Measurements from ENCODE around the gene KIAA1958. TPM values are rescaled to one million over a fixed set of nuclear protein-coding genes. Genes with fewer than 3 reads are reported as not detected.
"Not testable (repeated sequence)": the region's sequence is repeated elsewhere in the genome, so short reads cannot be mapped to it uniquely, and the experiment has no call there.

KIAA1958 gene
- total and polyA plus RNA-seq, 8 donors: 10.5 to 15.6 (median 14.2) TPM

GRCh38 chr9:112670991-112671625 lies 184.5 kb downstream of the KIAA1958 start:
- intact Hi-C loops (cut with DNase I): no loop called here
- H3K27ac ChIP-seq: no peak overlapping the region
- DNase-seq: peak in 2 of 4 donors; percentile 10
- H3K36me3 ChIP-seq: no peaks in the 10 kb centered on the region
- ATAC-seq: no peak
- no peaks in the 10 kb centered on the region for H3K9me3 ChIP-seq
- no peaks in the 10 kb centered on the region for H3K4me1 ChIP-seq
- no peak for TF ChIP-seq CTCF (IDR thresholded peaks at IDR 0.05)
- H3K4me3 ChIP-seq: no peak overlapping the region
- no peaks in the 10 kb centered on the region for H3K27me3 ChIP-seq

GRCh38 chr9:112673221-112673620 lies 186.6 kb downstream of the KIAA1958 start:
- H3K36me3 ChIP-seq; H3K27ac ChIP-seq; H3K4me3 ChIP-seq; H3K27me3 ChIP-seq; ATAC-seq; H3K4me1 ChIP-seq; DNase-seq; intact Hi-C loops (cut with DNase I): not testable (repeated sequence)
- peaks cover 0 to 16% of the 10 kb centered on the region in 2 donors for H3K9me3 ChIP-seq

- peaks cover 0 to 25% of the 10 kb centered on the region in 2 donors for H3K9me3 ChIP-seq
- H3K27ac ChIP-seq: no peak overlapping the region
- ATAC-seq: no peak
- no peak overlapping the region for H3K4me3 ChIP-seq
- no peaks in the 10 kb centered on the region for H3K27me3 ChIP-seq
- intact Hi-C loops (cut with DNase I): no loop called here
- H3K4me1 ChIP-seq: no peaks in the 10 kb centered on the region
- no peaks in the 10 kb centered on the region for H3K36me3 ChIP-seq
- no peak for TF ChIP-seq CTCF (IDR thresholded peaks at IDR 0.05)
- DNase-seq: no peak
Measured at GRCh38 chr9:112677040-112677439, 190.4 kb downstream of the KIAA1958 start.

- no peak for DNase-seq
- Histone ChIP-seq H3K27ac (no peak overlapping the region), H3K4me3 (no peak overlapping the region), H3K36me3 (peaks cover 0 to 12% of the 10 kb centered on the region in 2 donors), H3K4me1 (no peaks in the 10 kb centered on the region), H3K27me3 (no peaks in the 10 kb centered on the region), H3K9me3 (peaks cover 0 to 25% of the 10 kb centered on the region in 2 donors)
- no peak for TF ChIP-seq CTCF (IDR thresholded peaks at IDR 0.05)
- intact Hi-C loops (cut with DNase I): no loop called here
- no peak for ATAC-seq
Measured at GRCh38 chr9:112680731-112681402, 194.2 kb downstream of the KIAA1958 start.

GRCh38 chr9:112689161-112689740 lies 202.6 kb downstream of the KIAA1958 start:
- DNase-seq (no peak), ATAC-seq (no peak)
- Histone ChIP-seq H3K9me3 (no peaks in the 10 kb centered on the region), H3K36me3 (peaks cover 0 to 95% of the 10 kb centered on the region in 2 donors), H3K4me3 (no peak overlapping the region), H3K27me3 (no peaks in the 10 kb centered on the region), H3K27ac (no peak overlapping the region), H3K4me1 (no peaks in the 10 kb centered on the region)
- TF ChIP-seq CTCF (IDR thresholded peaks at IDR 0.05): no peak
- intact Hi-C loops (cut with DNase I): no loop called here
